HL-60/S4 treated with phorbol 12-myristate 13-acetate at 8.2 ng/mL for 4 days and 3 days (cell line): ENCODE data around the gene FAM20C.

Experiments used
- in situ Hi-C: fragments of 300-500 bp; cut with MboI; formaldehyde crosslinking; loops from 2 replicates; pipeline ENCODE4 v1.15.0; 2022; ENCODE audit warnings: low sequenced_read_pairs

FAM20C gene

GRCh38 chr7:221978-222715 lies 29.8 kb downstream of the FAM20C start:
- in situ Hi-C loops, result no loop called here

- in situ Hi-C loops, result no loop called here
Measured at GRCh38 chr7:222716-223041, 30.3 kb downstream of the FAM20C start.

- in situ Hi-C loops, result no loop called here
Measured at GRCh38 chr7:223118-223800, 30.9 kb downstream of the FAM20C start.

- in situ Hi-C loops, result no loop called here
Measured at GRCh38 chr7:223861-224260, 31.5 kb downstream of the FAM20C start.

GRCh38 chr7:226281-226895 lies 34.0 kb downstream of the FAM20C start:
- in situ Hi-C loops, result no loop called here

GRCh38 chr7:227926-228325 lies 35.6 kb downstream of the FAM20C start:
- in situ Hi-C loops, result no loop called here

- in situ Hi-C loops, result no loop called here
Measured at GRCh38 chr7:228610-229009, 36.2 kb downstream of the FAM20C start.

- in situ Hi-C loops, result no loop called here
Measured at GRCh38 chr7:229184-229964, 37.0 kb downstream of the FAM20C start.

GRCh38 chr7:230274-230673 lies 37.9 kb downstream of the FAM20C start:
- in situ Hi-C loops, result no loop called here

- in situ Hi-C loops, result no loop called here
Measured at GRCh38 chr7:231030-231857, 38.9 kb downstream of the FAM20C start.

GRCh38 chr7:231858-232246 lies 39.5 kb downstream of the FAM20C start:
- in situ Hi-C loops, result no loop called here

- in situ Hi-C loops, result no loop called here
Measured at GRCh38 chr7:232410-233248, 40.3 kb downstream of the FAM20C start.

- in situ Hi-C loops, result no loop called here
Measured at GRCh38 chr7:233249-234035, 41.1 kb downstream of the FAM20C start.

GRCh38 chr7:234051-234707 lies 41.8 kb downstream of the FAM20C start:
- in situ Hi-C loops, result no loop called here

GRCh38 chr7:234708-235553 lies 42.6 kb downstream of the FAM20C start:
- in situ Hi-C loops, result no loop called here

GRCh38 chr7:235576-236395 lies 43.4 kb downstream of the FAM20C start:
- in situ Hi-C loops, result no loop called here

GRCh38 chr7:236967-237366 lies 44.6 kb downstream of the FAM20C start:
- in situ Hi-C loops, result no loop called here
